DOHH2 (cell line): Measurements from ENCODE around the gene RASAL3.

Experiments used
- H3F3A ChIP-seq: fragments of 200-600 bp; sonication (generic), shearing (Covaris generic); 2 replicates; pipeline ENCODE4 v1.6.0; 2016; ENCODE audit warnings: antibody characterized with exemption, mild to moderate bottlenecking; ENCODE audit not compliant: control insufficient read depth, insufficient read depth
- H3K27ac ChIP-seq: fragments of 200-600 bp; sonication (generic); 2 replicates; pipeline ENCODE4 v1.5.1; 2014; ENCODE audit warnings: low read depth, mild to moderate bottlenecking, low read length, moderate library complexity
- H3K27me3 ChIP-seq: fragments of 200-600 bp; sonication (generic); 2 replicates; pipeline ENCODE4 v1.6.1; 2014; ENCODE audit warnings: mild to moderate bottlenecking, low read length, mixed read lengths; ENCODE audit not compliant: control insufficient read depth
- H3K36me3 ChIP-seq: fragments of 200-600 bp; sonication (generic); 2 replicates; pipeline ENCODE4 v1.6.1; 2014; ENCODE audit warnings: mild to moderate bottlenecking, low read length, moderate library complexity, mixed read lengths; ENCODE audit not compliant: control insufficient read depth
- H3K4me1 ChIP-seq: fragments of 200-600 bp; sonication (generic); 2 replicates; pipeline ENCODE4 v1.6.1; 2014; ENCODE audit warnings: mild to moderate bottlenecking, low read length, mixed read lengths; ENCODE audit not compliant: control insufficient read depth
- H3K4me2 ChIP-seq: fragments of 200-600 bp; sonication (generic); 2 replicates; pipeline ENCODE4 v1.6.0; 2014; ENCODE audit warnings: mild to moderate bottlenecking, low read length, moderate library complexity
- H3K4me3 ChIP-seq: fragments of 200-600 bp; sonication (generic); 2 replicates; pipeline ENCODE4 v1.5.1; 2014; ENCODE audit warnings: mild to moderate bottlenecking, low read length, mixed read lengths
- H3K79me2 ChIP-seq: fragments of 200-600 bp; sonication (generic); 2 replicates; pipeline ENCODE4 v1.6.1; 2014; ENCODE audit warnings: mild to moderate bottlenecking, low read length, mixed read lengths; ENCODE audit not compliant: control insufficient read depth
- H3K9me2 ChIP-seq: fragments of 200-600 bp; sonication (generic); replicated peaks from 2 replicates; pipeline ENCODE4 v1.6.1; 2014; ENCODE audit warnings: mild to moderate bottlenecking, low read length, mixed read lengths; ENCODE audit not compliant: control insufficient read depth
- H3K9me3 ChIP-seq: fragments of 200-600 bp; sonication (generic); 2 replicates; pipeline ENCODE4 v1.6.1; 2014; ENCODE audit warnings: antibody characterized with exemption, low read length, mixed read lengths; ENCODE audit not compliant: control insufficient read depth, insufficient read depth
- H4K20me1 ChIP-seq: fragments of 200-600 bp; sonication (generic); 2 replicates; pipeline ENCODE4 v1.6.0; 2014; ENCODE audit warnings: low read depth, mild to moderate bottlenecking, antibody characterized with exemption, low read length, moderate library complexity; ENCODE audit not compliant: control insufficient read depth, insufficient read depth
- CTCF ChIP-seq: fragments of 200-600 bp; sonication (generic); IDR thresholded peaks from one replicate; pipeline ENCODE4 v1.5.1; 2014; ENCODE audit warnings: antibody characterized with exemption, mild to moderate bottlenecking, low read depth, low read length; ENCODE audit not compliant: poor library complexity, severe bottlenecking
- EZH2phosphoT487 ChIP-seq: fragments of 200-600 bp; sonication (generic); IDR thresholded peaks from 2 replicates; pipeline ENCODE4 v1.6.1; 2017; ENCODE audit warnings: borderline replicate concordance, mild to moderate bottlenecking, antibody characterized with exemption, low read length, moderate library complexity, mixed read lengths

The RASAL3 gene

GRCh38 chr19:15479391-15480345 lies 15.3 kb upstream of the RASAL3 start, which contains the start of gene PGLYRP2:
PGLYRP2 (minus strand) TSS chr19:15479501; CDS start chr19:15479371, 130 bp downstream.
- no peak within 1 kb of the TSS for H3K27ac ChIP-seq
- no peak within 1 kb of the TSS for H3K4me3 ChIP-seq
- H3K79me2 ChIP-seq: no peaks in the 10 kb centered on the region
- H3K9me2 ChIP-seq: no peaks in the 10 kb centered on the region
- TF ChIP-seq CTCF (no peak), EZH2phosphoT487 (no peak)
- H3K36me3 ChIP-seq: no peaks in the 10 kb centered on the region
- no peaks in the 10 kb centered on the region for H3K9me3 ChIP-seq
- no peaks in the 10 kb centered on the region for H3K27me3 ChIP-seq
- no peak within 1 kb of the TSS for H3K4me2 ChIP-seq
- no peaks in the 10 kb centered on the region for H3K4me1 ChIP-seq
- H4K20me1 ChIP-seq: no peaks in the 10 kb centered on the region
- no peaks in the 10 kb centered on the region for H3F3A ChIP-seq

GRCh38 chr19:15476325-15476724 lies 12.0 kb upstream of the RASAL3 start:
- no peaks in the 10 kb centered on the region for H3K9me3 ChIP-seq
- 0 out of 2 replicates have a peak, but pooled peaks cover 2% of the 10 kb centered on the region for H3F3A ChIP-seq
- H3K9me2 ChIP-seq: no peaks in the 10 kb centered on the region
- no peaks in the 10 kb centered on the region for H3K36me3 ChIP-seq
- TF ChIP-seq CTCF (no peak), EZH2phosphoT487 (no peak)
- no peaks in the 10 kb centered on the region for H4K20me1 ChIP-seq
- peaks cover 7% of the 10 kb centered on the region for H3K4me1 ChIP-seq
- no peak overlapping the region for H3K27ac ChIP-seq
- H3K79me2 ChIP-seq: no peaks in the 10 kb centered on the region
- no peak overlapping the region for H3K4me2 ChIP-seq
- H3K4me3 ChIP-seq: no peak overlapping the region
- H3K27me3 ChIP-seq: no peaks in the 10 kb centered on the region

GRCh38 chr19:15475611-15476010 lies 11.3 kb upstream of the RASAL3 start:
- no peaks in the 10 kb centered on the region for H4K20me1 ChIP-seq
- no peak overlapping the region for H3K4me3 ChIP-seq
- 0 out of 2 replicates have a peak, but pooled peaks cover 2% of the 10 kb centered on the region for H3F3A ChIP-seq
- H3K79me2 ChIP-seq: no peaks in the 10 kb centered on the region
- peaks cover 7% of the 10 kb centered on the region for H3K4me1 ChIP-seq
- H3K27me3 ChIP-seq: no peaks in the 10 kb centered on the region
- H3K36me3 ChIP-seq: no peaks in the 10 kb centered on the region
- no peak overlapping the region for H3K4me2 ChIP-seq
- H3K9me3 ChIP-seq: no peaks in the 10 kb centered on the region
- H3K9me2 ChIP-seq: no peaks in the 10 kb centered on the region
- H3K27ac ChIP-seq: no peak overlapping the region
- TF ChIP-seq EZH2phosphoT487: no peak
- TF ChIP-seq CTCF: no peak
